Sigmoid colon (tissue), 4 donors: Measurements from ENCODE around the gene GRID1.

Experiments
- CTCF ChIP-seq, 4 experiments: fragments of 450-650 bp in 3 of 4; fragments of 200-600 bp in 1 of 4; IDR thresholded peaks; one replicate each; pipeline ENCODE4 v1.5.1; 2016 to 2019; ENCODE audit warnings: antibody characterized with exemption in 4 of 4, mild to moderate bottlenecking in 3 of 4, moderate library complexity in 2 of 4
- EP300 ChIP-seq, 4 donors: sonication (generic); formaldehyde crosslinking; IDR thresholded peaks; one replicate each; pipeline ENCODE4 v1.6.1; 2017; ENCODE audit warnings: antibody characterized with exemption in 4 of 4
- POLR2A ChIP-seq, 2 donors: fragments of 450-650 bp; IDR thresholded peaks; one replicate each; pipeline ENCODE4 v1.6.1; 2016; ENCODE audit warnings: antibody characterized with exemption in 2 of 2, mild to moderate bottlenecking in 2 of 2, moderate library complexity in 2 of 2
- POLR2AphosphoS5 ChIP-seq, 4 donors: sonication (generic); formaldehyde crosslinking; IDR thresholded peaks; one replicate each; pipeline ENCODE4 v1.6.1; 2017; ENCODE audit warnings: antibody characterized with exemption in 4 of 4

- TF ChIP-seq POLR2A (IDR thresholded peaks at IDR 0.05) = no peak
- TF ChIP-seq CTCF (IDR thresholded peaks at IDR 0.05) = no peak
- TF ChIP-seq POLR2AphosphoS5 (IDR thresholded peaks at IDR 0.05) = no peak
- no peak for TF ChIP-seq EP300 (IDR thresholded peaks at IDR 0.05)
Measured at GRCh38 chr10:86074294-86074693, 292.3 kb downstream of the GRID1 start.
